ENCODE data around the gene SLC25A25.

- TF ChIP-seq POLR2A (IDR thresholded peaks at IDR 0.05) (no peak), CTCF (IDR thresholded peaks at IDR 0.05 in 8 of 11, conservative IDR thresholded peaks at IDR 0.05 in 3 of 11) (no peak)
These were observed 42.3 kb upstream of the SLC25A25 start for GRCh38 chr9:128025736-128026135.
